Pericardium fibroblast (primary cell): ENCODE data around the gene HPS4. TPM values are rescaled to one million over a fixed set of nuclear protein-coding genes. Genes with fewer than 3 reads are reported as not detected.

Source experiments
- total RNA-seq: library from RNA; depleted of rRNA; stranded (reverse); fragments of >200 nt; gene quantifications from 2 replicates; pipeline ENCODE4 v1.2.3, GENCODE V29; 2015

HPS4 gene
- 8.9 and 18.8 TPM in 2 replicates for total RNA-seq

GRCh38 chr22:26483439-26484359 is at the start of gene HPS4, which contains the start of gene SRRD:
Gene HPS4, minus strand, starts transcription at chr22:26483783. Its CDS starts 2,021 bp downstream, at chr22:26481762.
Gene SRRD, plus strand, starts transcription at chr22:26483877. Its CDS starts 14 bp downstream, at chr22:26483891.

DNA sequence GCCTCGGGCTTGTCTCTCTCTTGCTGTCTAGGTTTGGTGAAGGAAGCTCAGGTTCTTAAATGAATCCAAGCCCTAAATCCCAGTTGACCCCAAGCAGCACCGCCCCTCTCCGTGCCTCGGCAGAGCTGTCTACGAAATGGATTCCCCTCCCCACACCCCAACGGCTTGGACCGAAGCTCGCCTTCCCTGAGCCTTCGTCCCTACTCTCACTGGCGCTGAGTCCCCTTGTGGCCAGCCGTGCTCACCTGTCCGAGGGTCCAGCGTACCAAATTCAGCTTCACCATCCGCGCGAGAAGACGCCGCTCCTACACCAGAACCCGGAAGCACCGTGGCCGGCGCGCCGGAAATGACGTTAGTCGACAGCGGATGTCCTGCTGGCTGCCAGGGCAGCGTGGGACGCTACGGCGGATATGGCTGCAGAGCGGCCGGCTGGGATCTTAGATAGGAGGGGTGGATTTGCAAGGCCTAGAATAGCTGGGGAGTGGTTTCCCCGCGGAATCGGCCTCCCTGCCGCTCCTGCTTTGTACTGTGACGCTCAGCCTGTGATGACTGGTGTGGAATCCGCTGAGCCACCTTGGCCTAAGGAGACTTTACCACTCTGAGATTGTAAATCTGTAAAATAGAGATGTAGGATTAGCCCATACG is 28.7 kb upstream of the HPS4 start, which contains the start of gene TFIP11:
TFIP11 (minus strand) TSS at position 325 of the 645 bp plus-strand sequence. CDS start 2,201 bp downstream, outside the sequence.

GRCh38 chr22:26428515-26429457 is 54.8 kb downstream of the HPS4 start, which contains the start of gene ASPHD2:
Gene ASPHD2, plus strand, starts transcription at chr22:26429260. Its CDS starts 4,356 bp downstream, at chr22:26433616.

Other genes with a start within 250 kb of the HPS4 start
- 0.82 and 1.1 TPM in 2 replicates for gene ASPHD2, start 54.5 kb downstream of the HPS4 start, total RNA-seq
- 10.6 and 15.2 TPM in 2 replicates for gene SRRD, start 94 bp upstream of the HPS4 start, total RNA-seq
- 15.2 and 16.1 TPM in 2 replicates for gene TFIP11, start 28.7 kb upstream of the HPS4 start, total RNA-seq
- 15.3 and 19.1 TPM in 2 replicates for gene TPST2, start 106.3 kb upstream of the HPS4 start, total RNA-seq
- gene CRYBB1, start 134.2 kb upstream of the HPS4 start, total RNA-seq = not detected in 2 replicates
- gene CRYBA4, start 138.2 kb upstream of the HPS4 start, total RNA-seq = not detected in 2 replicates
- gene MIAT, start 173.8 kb upstream of the HPS4 start, total RNA-seq = 0.12 and 0.17 TPM in 2 replicates